ENCODE measurements around the gene MORC3. TPM values are rescaled to one million over a fixed set of nuclear protein-coding genes. Genes with fewer than 3 reads are reported as not detected.
"Not testable (repeated sequence)": the region's sequence is repeated elsewhere in the genome, so short reads cannot be mapped to it uniquely, and the experiment has no call there.

The MORC3 gene
- total RNA-seq, 1 experiment from 2014 or later, result 19.8 TPM

- no peak overlapping the region for H3K4me3 ChIP-seq (replicated peaks in 1 of 2; ENCODE audit: low read depth in 1 of 2, low read length in 2 of 2)
- no peaks in the 10 kb centered on the region for H3K36me3 ChIP-seq (ENCODE audit: control insufficient read depth in 1 of 2, insufficient read depth in 2 of 2, low read length in 2 of 2)
- CTCF ChIA-PET, result no interaction called here
- no peak overlapping the region for H3K27ac ChIP-seq (ENCODE audit: low read depth, low read length)
- no peaks in the 10 kb centered on the region for H3K9me2 ChIP-seq (ENCODE audit: insufficient read depth)
- H3K79me2 ChIP-seq (ENCODE audit: insufficient read depth, low read length), result peaks cover 17% of the 10 kb centered on the region
- H3K27me3 ChIP-seq (ENCODE audit: insufficient read depth, low read length), result no peaks in the 10 kb centered on the region
- no TSS peak for BruUV-seq (replicated peaks)
- intact Hi-C loops (cut with micrococcal nuclease), result no loop called here
- DNase-seq (ENCODE audit: low read depth, low spot score), result no peak
- TF ChIP-seq ZFX (IDR thresholded peaks at IDR 0.05), result no peak
- TF ChIP-seq YY1 (IDR thresholded peaks at IDR 0.05; ENCODE audit: extremely low read depth, insufficient replicate concordance, low read depth, low read length), result no peak
- TF ChIP-seq SP1 (IDR thresholded peaks at IDR 0.05; ENCODE audit: low read depth), result no peak
- TF ChIP-seq RAD21 (IDR thresholded peaks at IDR 0.05; ENCODE audit: low read depth), result no peak
- no peak for TF ChIP-seq MAX (IDR thresholded peaks at IDR 0.05)
- no peak for TF ChIP-seq TCF7L2 (IDR thresholded peaks at IDR 0.05; ENCODE audit: borderline replicate concordance, extremely low read depth, insufficient read depth, insufficient read length)
- TF ChIP-seq EGR1 (IDR thresholded peaks at IDR 0.05; ENCODE audit: low read depth), result no peak
- TF ChIP-seq ZBTB33 (IDR thresholded peaks at IDR 0.05; ENCODE audit: extremely low read depth, insufficient replicate concordance, low read length), result no peak
- no peak for TF ChIP-seq FOSL1 (IDR thresholded peaks at IDR 0.05; ENCODE audit: low read depth)
- TF ChIP-seq EZH2 (IDR thresholded peaks at IDR 0.05), result no peak
- TF ChIP-seq SIN3A (IDR thresholded peaks at IDR 0.05; ENCODE audit: low read depth), result no peak
- TF ChIP-seq REST (IDR thresholded peaks at IDR 0.05; ENCODE audit: low read depth), result no peak
- TF ChIP-seq CBX3 (IDR thresholded peaks at IDR 0.05; ENCODE audit: low read depth), result no peak
- TF ChIP-seq JUND (IDR thresholded peaks at IDR 0.05), result no peak
- H3K9ac ChIP-seq (ENCODE audit: low read length), result no peak overlapping the region
- H3K4me2 ChIP-seq (ENCODE audit: low read length), result no peak overlapping the region
- ATAC-seq, result no peak
- RAD21 ChIA-PET (ENCODE audit: low non-redundant PET in 1 of 2, low total read pairs in 2 of 2, uncharacterized antibody in 2 of 2, unreplicated experiment in 2 of 2), result no interaction called here
- H3K4me1 ChIP-seq (ENCODE audit: control insufficient read depth in 1 of 2, insufficient read depth in 2 of 2, low read length in 2 of 2), result peaks cover 15 to 20% of the 10 kb centered on the region in 2 experiments
- H2AFZ ChIP-seq (ENCODE audit: low read depth, low read length, poor library complexity, severe bottlenecking), result no peak overlapping the region
- no peaks in the 10 kb centered on the region for H3K9me3 ChIP-seq (ENCODE audit: control insufficient read depth in 1 of 2, insufficient read depth in 1 of 2, low read depth in 1 of 2, low read length in 2 of 2)
- POLR2A ChIA-PET, result no interaction called here
- H4K20me1 ChIP-seq (ENCODE audit: insufficient read depth), result no peaks in the 10 kb centered on the region
Observed at GRCh38 chr21:36316872-36317484, 3.0 kb upstream of the MORC3 start.

- ChIA-PET CTCF (interaction anchor here (1.2 to 1.8 kb wide), 3 partner anchors 11 to 167 kb away, joined by 6 to 9 read pairs (median 7); no protein-coding TSS in a partner anchor), POLR2A (interaction anchor here (0.7 to 1.7 kb wide), 10 partner anchors 9 to 178 kb away, joined by 3 to 8 read pairs (median 4); no protein-coding TSS in a partner anchor), RAD21 (ENCODE audit: low non-redundant PET in 1 of 2, low total read pairs in 2 of 2, uncharacterized antibody in 2 of 2, unreplicated experiment in 2 of 2) (interaction anchor here in 1 of 2 experiments (0.7 kb wide), 1 partner anchor 180 kb away, joined by 5 read pairs; no protein-coding TSS in a partner anchor)
- H2AFZ ChIP-seq (ENCODE audit: low read depth, low read length, poor library complexity, severe bottlenecking), result peak overlapping the region; percentile 77
- peak overlapping the region; percentile 60 for H3K9ac ChIP-seq (ENCODE audit: low read length)
- H3K9me2 ChIP-seq (ENCODE audit: insufficient read depth); H3K36me3 ChIP-seq (ENCODE audit: control insufficient read depth in 1 of 2, insufficient read depth in 2 of 2, low read length in 2 of 2); H3K27me3 ChIP-seq (ENCODE audit: insufficient read depth, low read length); H4K20me1 ChIP-seq (ENCODE audit: insufficient read depth); intact Hi-C loops (cut with micrococcal nuclease); DNase-seq (ENCODE audit: low read depth, low spot score); ATAC-seq; H3K9me3 ChIP-seq (ENCODE audit: control insufficient read depth in 1 of 2, insufficient read depth in 1 of 2, low read depth in 1 of 2, low read length in 2 of 2): not testable (repeated sequence)
- peaks cover 41% of the 10 kb centered on the region for H3K79me2 ChIP-seq (ENCODE audit: insufficient read depth, low read length)
- peak overlapping the region; percentile 94 for H3K4me2 ChIP-seq (ENCODE audit: low read length)
- BruUV-seq (replicated peaks), result TSS peak; percentile 95
- peaks cover 15 to 26% of the 10 kb centered on the region in 2 experiments for H3K4me1 ChIP-seq (ENCODE audit: control insufficient read depth in 1 of 2, insufficient read depth in 2 of 2, low read length in 2 of 2)
- peak overlapping the region; percentile 91 for H3K27ac ChIP-seq (ENCODE audit: low read depth, low read length)
- peak overlapping the region; percentile 77 to 89 for H3K4me3 ChIP-seq (replicated peaks in 1 of 2; ENCODE audit: low read depth in 1 of 2, low read length in 2 of 2)
Observed at GRCh38 chr21:36319406-36319766, 611 bp upstream of the MORC3 start.

Measured in HCT116 (cell line).